CD4-positive, alpha-beta T cell treated with Interleukin-4 for 1 hour (primary cell): ENCODE data around the gene ARSG.
"Not testable (repeated sequence)": the region's sequence is repeated elsewhere in the genome, so short reads cannot be mapped to it uniquely, and the experiment has no call there.

Experiments used
- DNase-seq, 2 donors: peaks; one replicate each; pipeline ENCODE4 v3.0.0-alpha.2; 2020 to 2022

The ARSG gene

DNA sequence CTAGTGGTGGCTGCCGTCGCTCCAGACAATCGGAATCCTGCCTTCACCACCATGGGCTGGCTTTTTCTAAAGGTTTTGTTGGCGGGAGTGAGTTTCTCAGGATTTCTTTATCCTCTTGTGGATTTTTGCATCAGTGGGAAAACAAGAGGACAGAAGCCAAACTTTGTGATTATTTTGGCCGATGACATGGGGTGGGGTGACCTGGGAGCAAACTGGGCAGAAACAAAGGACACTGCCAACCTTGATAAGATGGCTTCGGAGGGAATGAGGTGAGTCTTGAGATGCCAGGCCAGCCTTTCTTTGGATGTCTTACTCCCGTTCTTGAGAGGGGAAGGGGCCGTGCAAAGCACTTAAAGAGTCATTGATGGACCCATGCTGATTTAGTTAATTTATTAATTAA lies 16.1 kb downstream of the ARSG start:
- DNase-seq: no peak

DNA sequence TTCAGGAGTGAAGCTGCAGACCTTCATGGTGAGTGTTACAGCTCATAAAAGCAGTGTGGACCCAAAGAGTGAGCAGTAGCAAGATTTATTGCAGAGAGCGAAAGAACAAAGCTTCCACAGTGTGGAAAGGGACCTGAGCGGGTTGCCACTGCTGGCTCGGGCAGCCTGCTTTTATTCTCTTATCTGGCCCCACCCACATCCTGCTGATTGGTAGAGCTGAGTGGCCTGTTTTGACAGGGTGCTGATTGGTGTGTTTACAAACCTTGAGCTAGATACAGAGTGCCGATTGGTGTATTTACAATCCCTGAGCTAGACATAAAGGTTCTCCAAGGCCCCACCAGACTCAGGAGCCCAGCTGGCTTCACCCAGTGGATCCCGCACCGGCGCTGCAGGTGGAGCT lies 17.2 kb downstream of the ARSG start:
- DNase-seq: not testable (repeated sequence)

DNA sequence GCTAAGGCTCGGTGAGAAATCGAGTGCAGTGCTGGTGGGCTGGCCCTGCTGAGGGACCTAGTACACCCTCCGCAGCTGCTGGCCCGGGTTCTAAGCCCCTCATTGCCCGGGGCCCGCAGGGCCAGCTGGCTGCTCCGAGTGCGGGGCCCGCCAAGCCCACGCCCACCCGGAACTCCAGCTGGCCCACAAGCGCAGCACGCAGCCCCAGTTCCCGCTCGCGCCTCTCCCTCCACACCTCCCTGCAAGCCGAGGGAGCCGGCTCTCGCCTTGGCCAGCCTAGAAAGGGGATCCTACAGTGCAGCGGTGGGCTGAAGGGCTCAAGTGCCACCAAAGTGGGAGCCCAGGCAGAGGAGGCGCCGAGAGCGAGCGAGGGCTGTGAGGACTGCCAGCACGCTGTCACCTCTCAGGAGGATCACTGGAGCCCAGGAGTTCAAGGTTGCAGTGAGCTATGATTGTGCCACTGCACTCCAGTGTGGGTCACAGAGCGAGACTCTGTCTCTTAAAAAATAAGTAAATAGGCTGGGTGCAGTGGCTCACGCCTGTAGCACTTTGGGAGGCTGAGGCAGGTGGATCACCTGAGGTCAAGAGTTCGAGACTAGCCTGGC lies 17.9 kb downstream of the ARSG start:
- DNase-seq: not testable (repeated sequence)

DNA sequence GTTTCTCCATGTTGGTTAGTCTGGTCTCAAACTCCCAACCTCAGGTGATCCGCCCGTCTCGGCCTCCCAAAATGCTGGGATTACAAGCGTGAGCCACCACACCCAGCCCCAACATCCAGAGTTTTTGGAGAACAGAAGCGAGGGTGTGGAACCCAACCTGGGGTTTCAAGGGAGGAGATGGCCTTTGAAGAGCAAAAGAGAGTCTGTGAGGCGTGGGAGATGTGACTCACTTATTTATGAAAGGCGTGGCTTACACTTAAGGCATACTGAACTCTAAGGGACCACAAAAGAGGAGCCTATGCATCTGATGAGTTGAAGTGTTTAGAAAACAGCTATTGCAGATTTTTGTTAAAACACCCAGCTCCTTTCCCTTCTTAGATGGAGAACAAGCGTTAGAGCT lies 18.9 kb downstream of the ARSG start:
- peak; percentile 18 to 32 for DNase-seq

DNA sequence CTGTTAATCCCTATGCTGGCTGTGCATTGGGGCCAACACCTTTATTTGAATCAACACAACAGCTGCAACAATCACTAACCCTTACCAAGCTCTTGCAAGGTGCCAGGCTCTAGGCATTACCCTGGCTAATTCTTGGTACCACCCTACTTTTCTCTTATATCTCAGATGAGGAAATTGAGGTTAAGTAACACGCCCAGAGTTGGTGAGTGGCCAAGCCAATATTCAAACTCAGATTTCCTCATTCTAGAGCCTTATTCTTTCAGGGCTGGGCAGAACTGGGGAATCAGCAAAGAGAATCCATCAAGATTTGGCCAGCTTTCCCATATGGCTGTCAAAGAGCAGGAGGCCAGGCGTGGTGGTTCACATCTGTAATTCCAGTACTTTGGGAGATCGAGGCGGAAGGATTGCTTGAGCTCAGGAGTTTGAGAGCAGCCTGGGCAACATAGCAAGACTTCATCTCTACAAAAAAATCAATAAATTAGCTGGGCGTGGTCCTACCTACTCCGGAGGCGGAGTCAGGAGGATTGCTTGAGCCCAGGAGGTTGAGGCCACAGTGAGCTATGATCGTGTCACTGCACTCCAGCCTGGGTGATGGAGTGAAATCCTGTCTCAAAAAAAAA lies 23.7 kb downstream of the ARSG start:
- peak; percentile 45 to 46 for DNase-seq

DNA sequence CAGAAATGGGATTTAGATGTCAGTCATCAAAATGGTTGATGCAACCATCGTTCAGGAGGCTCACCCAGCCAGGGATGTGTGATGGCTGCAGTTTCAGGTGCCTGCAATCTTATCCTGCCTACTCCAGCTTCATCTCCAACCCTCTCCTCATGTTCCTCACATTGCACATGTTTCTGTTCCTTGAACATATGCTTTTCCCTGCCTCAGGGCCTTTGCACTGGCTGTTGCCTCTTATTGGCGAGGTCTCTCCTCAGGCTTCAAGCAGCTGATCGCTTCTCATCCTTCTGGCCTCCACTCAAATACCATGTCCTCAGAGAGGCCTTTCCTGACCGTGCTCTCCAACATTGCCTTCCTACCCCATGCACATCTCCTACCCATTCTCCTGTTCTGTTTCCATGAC lies 24.6 kb downstream of the ARSG start:
- no peak for DNase-seq

DNA sequence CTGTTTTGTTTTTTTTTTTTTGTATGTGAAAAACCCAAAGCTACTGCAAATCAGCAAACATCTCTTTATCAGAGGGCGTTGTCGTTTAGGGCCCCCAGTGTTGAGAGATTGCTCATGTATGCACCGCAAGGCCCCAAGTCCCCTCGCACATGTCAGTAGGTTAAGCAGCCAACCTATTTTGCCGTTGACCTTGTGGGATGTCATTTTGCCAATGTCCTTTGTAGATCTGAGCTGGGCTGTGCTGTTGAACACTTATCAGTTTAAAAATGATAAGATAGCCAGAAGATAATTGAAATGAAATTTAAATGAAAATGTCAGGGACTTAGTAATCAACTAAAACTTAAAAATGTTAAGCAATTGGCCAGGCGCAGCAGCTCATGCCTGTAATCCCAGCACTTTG lies 26.2 kb downstream of the ARSG start:
- DNase-seq: no peak

DNA sequence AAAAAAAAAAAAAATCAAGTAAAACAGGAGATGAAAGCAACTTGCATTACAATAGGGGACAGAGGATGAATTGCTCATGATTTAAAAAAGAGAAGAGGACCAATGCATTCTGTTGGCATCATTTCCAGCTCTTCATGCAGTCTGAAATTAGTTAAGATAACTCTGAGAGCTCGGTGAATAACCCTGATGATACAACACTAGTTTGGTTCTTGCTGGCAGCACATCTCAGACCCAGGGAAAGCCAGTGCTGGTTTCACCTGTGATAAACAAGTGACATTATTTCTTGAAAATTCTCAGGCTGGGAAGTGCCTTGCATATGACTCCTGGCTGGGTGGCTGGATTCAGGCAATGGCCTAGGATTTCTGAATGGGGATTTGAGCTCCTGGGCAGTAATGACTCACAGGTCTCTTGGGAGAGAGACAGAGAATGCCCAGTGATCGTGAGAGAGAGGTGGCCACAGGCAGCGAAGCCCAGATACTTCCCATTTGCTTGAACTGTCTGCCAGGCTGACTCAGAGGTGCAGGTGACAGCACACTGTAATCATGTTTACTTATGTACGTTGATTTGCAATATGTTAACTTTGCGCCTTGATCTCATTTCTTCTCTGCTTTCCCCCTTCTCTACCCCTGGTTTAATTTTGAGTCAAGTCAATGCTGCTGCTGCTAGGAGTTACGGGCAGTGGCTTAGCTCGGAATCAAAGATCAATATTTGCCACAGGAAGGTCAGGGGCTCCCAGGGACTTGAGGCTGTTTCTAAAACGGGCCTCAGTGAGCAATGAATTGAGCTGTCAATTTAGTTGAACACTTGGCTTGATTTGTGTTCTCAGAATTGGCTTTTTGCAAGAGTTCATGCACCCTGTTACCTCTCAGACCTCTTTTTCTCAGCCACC lies 27.1 kb downstream of the ARSG start:
- peak in 1 of 2 donors; percentile 52 for DNase-seq

DNA sequence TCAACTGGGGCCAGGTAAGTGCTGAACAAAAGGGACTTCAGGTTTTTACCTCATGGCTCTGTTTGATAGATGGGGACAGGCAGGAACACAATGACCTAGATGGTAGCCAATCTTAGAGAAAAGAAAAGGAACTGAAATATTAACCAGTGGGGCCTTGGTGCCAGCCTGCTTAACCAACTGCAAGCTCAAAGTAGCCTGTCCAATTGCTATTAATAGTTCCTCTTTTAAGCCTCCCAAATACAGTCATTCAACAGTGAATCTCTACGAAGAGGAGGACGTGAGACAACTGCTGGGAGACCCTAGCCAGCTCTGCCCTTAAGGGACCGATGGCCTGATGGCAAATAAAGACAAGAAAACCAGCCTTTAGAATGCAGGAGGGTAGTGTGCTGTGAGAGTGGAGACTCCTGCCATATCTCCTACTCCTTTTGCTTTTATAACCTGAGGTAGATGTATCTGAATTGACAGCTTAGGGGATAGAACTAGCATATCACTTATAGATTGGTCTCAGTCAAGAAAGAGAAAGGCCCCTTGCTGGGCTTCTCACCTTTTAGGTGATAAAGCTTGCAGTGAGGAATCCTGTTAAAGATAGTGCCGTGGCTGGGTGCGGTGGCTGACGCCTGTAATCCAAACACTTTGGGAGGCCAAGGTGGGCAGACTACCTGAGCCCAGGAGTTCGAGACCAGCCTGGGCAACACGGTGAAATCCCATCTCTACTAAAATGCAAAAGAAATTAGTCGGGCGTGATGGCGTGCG lies 28.3 kb downstream of the ARSG start:
- DNase-seq: peak in 1 of 2 donors; percentile 26

DNA sequence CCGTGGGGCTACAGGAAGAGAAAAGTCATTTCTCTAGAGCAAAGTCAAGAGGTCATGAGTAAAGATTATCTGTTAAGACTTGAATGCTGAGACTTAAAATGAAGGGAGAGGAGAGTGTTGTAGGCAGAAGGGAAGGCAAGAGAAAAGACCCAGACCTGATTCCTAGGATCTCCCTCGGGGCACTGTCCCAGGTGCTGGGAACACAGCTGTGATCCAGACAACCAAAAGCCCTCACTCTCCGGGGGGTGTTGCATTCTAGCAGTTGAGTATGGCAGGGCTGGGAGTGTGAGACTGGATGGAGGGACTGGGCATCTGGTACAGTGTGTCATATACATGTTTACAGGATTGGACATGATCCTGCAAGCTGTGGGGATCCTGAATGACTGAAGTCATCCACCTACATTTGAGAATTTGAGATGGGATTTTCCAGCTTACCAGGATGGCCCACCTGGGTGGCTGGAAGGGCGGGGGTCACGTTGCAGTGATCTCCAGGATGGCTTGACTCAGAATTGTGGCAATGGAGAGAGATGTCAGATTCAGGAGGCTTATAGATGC lies 29.1 kb downstream of the ARSG start:
- no peak for DNase-seq

DNA sequence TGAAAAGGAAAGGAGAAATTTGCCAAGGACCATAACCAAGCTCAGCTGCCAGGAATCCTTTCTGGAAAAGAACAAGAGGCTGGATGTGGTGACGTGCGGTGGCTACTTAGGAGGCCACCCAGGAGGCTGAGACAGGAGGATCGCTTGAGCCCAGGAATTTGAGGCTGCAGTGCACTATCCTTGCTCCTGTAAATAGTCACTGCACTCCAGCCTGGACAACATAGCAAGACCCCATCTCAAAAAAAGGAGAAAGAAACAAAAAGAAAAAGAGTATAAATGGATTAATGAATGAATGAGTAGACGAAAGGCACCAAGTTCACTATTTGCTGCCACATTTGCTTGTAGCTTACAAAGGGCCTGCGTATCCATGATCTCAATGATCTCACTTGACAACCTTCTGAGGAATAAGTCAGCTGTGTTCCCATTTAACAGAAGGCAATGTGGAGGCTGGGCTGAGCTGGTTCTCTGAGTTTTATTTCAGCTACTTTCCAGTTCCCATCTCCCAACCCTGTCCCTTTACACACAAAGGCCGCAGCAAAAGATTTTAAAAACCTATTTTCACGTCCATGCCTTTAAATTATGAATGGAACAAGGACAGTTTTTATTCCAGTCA lies 29.8 kb downstream of the ARSG start:
- DNase-seq: no peak

DNA sequence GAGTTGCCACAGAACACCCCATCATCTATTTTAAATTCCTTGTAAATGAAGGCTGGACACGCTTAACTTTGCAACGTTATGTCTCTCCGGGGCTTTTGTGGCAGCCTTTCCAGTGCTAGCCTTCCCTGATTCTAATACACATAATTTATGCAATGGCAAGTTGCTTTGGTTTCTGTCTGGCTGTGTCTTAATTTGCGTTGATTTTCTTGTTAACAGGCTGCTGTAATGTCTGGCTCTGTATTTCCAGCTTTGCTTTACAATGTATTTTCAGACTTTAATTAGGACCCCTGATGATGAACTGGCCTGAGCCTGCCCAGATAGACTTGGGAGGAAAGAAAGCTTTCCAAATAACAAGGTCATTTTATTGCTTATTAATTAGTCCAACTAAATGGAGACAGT lies 30.3 kb downstream of the ARSG start:
- no peak for DNase-seq

DNA sequence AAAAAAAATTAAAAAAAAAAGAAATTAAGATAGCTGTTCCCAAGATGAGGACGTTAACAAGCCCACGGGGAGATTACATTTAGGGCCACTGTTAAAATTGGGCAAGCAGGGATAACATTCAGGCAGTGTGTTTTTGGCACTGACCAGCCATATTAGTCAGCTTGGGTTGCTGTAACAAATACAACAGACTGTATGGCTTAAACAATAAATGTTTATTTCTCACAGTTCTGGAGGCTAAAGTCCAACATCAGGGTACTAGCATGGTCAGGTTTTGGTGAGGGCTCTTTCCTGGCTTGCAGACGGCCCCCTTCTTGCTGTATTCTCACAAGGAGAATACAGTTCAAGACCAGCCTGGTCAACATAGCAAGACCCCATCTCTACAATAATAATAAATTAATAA lies 31.3 kb downstream of the ARSG start:
- DNase-seq: no peak

DNA sequence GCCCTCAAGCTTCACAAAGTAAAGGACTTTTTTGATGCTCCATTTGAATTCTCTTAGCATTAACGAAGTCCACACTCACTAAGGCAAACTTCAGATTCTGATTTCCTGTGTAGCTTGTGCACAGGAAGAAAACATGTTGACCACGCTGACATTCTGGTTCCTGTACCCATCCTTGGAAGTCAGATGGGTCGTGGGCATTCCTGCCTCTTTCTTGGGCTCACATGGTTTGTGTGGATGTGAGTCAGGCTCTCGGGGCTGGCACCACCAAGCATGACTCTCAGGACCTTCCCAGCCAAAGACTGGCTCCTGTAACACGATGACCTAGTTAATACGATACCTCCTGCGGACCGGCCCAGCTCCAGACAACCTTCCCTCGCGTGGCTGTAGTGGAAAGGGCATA lies 32.8 kb downstream of the ARSG start:
- DNase-seq: no peak

DNA sequence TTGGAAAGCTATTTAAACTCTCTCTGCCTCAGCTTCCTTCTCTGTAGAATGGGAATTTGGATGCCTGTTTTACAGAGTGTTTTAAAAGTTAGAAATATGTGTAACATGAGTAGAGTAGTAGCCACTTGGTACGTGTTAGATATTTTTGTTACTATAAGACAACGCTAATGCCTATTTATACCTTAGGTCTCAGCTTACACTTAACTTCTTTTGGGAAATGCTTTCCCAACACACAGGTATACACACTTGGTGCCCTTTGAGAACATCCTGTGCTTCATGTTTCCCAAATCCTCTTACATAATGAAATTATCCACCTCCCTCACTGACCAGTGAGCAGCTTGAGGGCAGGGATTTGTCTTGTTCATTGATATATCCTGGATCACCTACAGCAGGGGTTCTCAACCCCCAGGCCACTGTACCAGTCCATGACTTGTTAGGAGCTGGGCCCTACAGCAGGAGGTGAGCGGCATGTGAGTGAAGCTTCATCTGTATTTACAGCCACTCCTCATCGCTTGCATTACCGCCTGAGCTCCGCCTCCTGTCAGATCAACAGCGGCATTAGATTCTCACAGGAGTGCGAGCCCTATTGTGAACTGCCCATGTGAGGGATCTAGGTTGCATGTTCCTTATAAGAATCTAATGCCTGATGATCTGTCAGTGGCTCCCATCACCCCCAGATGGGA lies 33.5 kb downstream of the ARSG start:
- DNase-seq: no peak

DNA sequence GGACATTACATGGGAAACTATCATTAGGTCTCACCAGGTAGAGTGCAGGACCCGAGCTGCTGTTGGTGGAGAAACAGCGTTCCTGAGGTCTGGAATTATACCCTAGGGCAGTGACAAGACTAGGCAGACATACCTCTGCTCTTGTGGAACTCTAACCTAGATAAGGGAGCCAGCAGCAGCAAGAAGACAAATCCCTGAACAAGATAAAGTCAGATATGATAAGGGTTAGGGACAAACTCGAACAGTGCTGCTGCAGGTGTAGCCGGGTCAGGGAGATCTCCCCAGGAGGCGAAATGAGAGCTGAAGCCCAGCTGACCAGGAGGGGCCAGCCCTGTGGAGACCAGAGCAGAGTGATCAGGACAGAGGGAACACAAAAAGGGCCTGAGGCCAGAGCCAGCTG lies 34.7 kb downstream of the ARSG start:
- DNase-seq: no peak

DNA sequence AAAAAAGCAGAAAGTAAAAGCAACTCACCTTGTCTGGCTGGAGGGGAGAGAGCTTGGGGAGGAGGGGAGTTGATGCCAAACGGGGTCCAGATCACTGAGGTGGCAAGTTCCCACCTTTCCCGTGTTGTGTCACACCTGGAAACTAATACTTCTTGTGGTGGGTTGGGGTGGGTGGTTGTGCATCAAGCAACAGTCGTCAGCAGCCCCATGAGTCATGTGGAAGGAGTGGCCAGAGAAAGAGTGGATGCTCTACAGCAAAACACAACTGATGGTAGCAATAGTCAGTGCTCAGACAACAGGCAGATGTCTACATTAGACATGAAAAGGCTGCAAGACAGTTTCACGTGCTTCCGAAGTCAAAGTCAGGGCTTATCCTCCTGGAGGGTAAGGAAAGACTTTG lies 35.4 kb downstream of the ARSG start:
- no peak for DNase-seq

DNA sequence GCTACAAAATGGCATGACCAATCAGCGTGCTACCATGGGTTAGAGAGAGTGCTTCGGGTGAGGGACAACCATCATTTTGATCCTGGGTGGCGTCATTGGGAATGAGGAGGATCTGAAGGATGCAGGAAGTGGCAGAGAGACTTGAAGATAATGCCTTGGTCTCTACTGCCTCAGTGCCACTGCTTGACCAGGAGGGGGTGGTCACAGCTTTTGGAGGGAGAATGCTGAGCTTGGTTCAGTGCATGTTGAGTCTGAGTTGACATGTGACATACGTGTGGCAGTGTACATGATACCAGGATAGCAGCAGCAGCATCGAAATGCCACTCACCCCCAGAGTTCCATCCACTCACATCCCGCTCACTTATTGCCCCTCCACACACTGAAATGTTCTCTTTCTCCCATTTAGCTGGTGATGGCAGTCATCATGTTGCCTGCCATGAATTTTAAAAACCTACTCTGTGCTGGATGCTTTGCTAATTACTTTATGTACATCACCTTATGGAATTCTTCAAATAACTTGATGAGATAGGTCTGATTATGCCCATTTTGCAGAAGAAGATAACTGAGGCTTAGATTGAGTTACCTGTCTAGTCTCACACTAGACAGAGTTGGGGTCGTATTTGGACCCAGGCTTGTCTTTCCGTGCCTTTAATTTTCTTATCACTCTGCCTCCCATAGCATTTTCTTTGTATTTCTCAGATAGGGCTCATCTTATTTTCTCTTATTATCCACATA lies 36.7 kb downstream of the ARSG start:
- no peak for DNase-seq

DNA sequence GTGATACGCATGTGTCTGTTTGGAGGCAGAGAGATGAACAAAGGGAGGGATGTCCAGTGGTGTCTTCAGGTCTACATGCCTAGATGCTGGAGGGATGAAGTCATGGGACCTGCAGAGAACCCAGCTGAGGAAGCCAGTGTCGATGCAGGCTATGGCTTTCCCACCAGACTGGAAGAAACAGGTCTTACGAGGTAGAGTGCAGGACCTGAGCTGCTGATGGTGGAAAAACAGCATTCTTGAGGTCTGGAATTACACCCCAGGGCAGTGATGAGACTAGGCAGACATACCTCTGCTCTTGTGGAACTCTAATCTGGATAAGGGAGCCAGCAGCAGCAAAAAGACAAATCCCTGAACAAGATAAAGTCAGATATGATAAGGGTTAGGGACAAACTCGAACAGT lies 37.4 kb downstream of the ARSG start:
- DNase-seq: no peak

DNA sequence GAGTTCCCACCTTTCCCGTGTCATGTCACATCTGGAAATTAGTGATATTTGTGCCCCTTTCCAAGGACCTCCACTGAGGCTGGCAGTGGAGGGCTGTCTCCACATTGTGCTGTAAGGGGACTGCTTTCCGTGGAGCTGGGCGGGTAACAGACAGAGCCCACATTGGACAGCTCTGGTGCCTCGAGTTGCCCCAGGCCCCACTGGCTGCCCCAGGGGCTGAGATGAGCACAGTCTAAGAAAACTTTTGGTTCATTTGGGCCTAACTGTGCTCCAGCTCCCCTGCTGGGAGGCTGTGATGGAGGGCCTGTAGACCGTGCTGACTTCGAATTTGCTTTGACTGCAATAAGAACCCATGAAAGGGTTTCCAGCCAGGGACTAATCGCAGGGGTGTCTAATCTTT lies 38.0 kb downstream of the ARSG start:
- DNase-seq: no peak

DNA sequence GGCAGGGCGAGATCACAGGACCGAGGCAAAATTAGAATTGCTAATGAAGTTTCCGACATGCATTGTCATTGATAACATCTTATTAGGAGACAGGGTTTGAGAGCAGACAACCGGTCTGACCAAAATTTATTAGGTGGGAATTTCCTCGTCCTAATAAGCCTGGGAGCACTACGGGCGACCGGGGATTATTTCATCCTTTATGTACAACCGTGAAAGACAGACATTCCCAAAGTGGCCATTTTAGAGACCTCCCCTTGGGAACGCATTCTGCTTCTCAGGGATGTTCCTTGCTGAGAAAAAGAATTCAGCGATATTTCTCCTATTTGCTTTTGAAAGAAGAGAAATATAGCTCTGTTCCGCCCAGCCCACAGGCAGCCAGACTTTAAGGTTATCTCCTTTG lies 40.6 kb downstream of the ARSG start:
- DNase-seq: not testable (repeated sequence)
